Measurements from ENCODE around the gene CST8. TPM values are rescaled to one million over a fixed set of nuclear protein-coding genes. Genes with fewer than 3 reads are reported as not detected.
"Not testable (repeated sequence)": the region's sequence is repeated elsewhere in the genome, so short reads cannot be mapped to it uniquely, and the experiment has no call there.

CST8 gene
- total RNA-seq, 4 donors from 2014 or later: not detected

- 5 to 50% methylated on average over 2 of the region's 3 CpGs for WGBS, 2 donors (ENCODE audit: low coverage in 1 of 2)
- Histone ChIP-seq H3K4me3 (no peak overlapping the region), H3K4me1 (no peaks in the 10 kb centered on the region), H3K27me3 (peaks cover 20% of the 10 kb centered on the region), H3K9me3 (peaks cover 0 to 6% (median 0%) of the 10 kb centered on the region in 3 donors), H3K27ac (no peak overlapping the region), H3K36me3 (no peaks in the 10 kb centered on the region)
- TF ChIP-seq POLR2A (IDR thresholded peaks at IDR 0.05): no peak
- no peak for TF ChIP-seq CTCF (IDR thresholded peaks at IDR 0.05)
- TF ChIP-seq EP300 (IDR thresholded peaks at IDR 0.05): no peak
- TF ChIP-seq POLR2AphosphoS5 (IDR thresholded peaks at IDR 0.05): no peak
- ATAC-seq: no peak
Observed at GRCh38 chr20:23456409-23456808, 34.5 kb upstream of the CST8 start.

DNA sequence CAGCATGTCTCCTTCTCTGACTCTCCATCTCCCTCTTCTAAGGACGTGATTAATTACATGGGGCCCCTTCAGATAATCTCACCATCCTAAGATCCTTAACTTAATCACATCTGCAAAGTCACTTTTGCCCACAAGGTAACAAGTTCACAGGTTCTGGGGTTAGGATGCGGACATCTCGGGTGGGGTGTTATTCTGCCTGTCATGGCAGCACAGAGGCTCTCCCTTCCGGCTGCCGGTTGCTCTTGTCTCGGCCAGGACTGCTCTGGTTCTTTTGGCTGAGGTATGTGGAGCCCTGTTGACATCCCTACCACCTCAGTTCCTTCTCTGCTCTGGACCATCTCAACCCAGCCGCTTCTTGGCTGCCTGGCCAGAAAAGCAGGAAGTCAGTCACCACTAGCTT is 34.0 kb upstream of the CST8 start:
- ATAC-seq: no peak
- WGBS, 2 donors (ENCODE audit: low coverage in 1 of 2): 87 to 88% methylated on average over 6 to 7 of the region's 7 CpGs
- Histone ChIP-seq H3K27ac (no peak overlapping the region), H3K4me1 (no peaks in the 10 kb centered on the region), H3K9me3 (peaks cover 0 to 6% (median 0%) of the 10 kb centered on the region in 3 donors), H3K36me3 (no peaks in the 10 kb centered on the region), H3K27me3 (peaks cover 20% of the 10 kb centered on the region), H3K4me3 (no peak overlapping the region)
- TF ChIP-seq CTCF (IDR thresholded peaks at IDR 0.05) (no peak), POLR2A (IDR thresholded peaks at IDR 0.05) (no peak), POLR2AphosphoS5 (IDR thresholded peaks at IDR 0.05) (no peak)

DNA sequence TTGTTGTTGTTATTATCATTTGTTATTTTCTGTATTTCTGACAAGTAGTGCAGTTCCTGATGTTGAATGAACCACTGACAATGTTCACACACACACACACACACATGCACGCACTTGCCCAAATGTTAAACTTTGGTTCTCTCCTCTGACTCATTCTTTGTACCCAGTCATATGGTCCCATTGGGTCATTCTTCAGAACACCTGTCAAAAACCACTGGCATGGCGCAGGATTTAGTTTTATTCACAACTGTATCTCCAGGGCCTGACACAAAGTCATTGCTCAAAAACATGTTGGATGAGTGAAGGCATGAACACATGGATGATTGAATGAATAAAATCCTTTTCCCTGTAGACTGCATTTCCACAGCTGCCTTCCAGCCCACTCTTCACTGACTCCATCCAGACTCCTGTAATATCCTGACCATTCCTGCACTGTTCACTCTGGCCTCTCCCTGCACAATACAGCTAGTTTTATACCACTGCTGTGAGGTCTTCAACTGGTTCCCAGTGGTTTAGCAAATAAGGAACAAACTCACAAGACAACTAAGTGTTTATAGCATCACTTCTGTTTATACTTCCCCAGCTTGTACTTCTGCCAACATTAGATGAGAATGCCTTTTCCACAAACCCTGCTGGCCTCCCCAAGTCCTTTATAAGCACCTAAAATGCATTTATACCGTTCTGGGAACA is 31.3 kb upstream of the CST8 start:
- no peak for ATAC-seq
- Histone ChIP-seq H3K36me3 (no peaks in the 10 kb centered on the region), H3K27me3 (peaks cover 2% of the 10 kb centered on the region), H3K9me3 (peaks cover 0 to 10% (median 0%) of the 10 kb centered on the region in 3 donors), H3K4me1 (no peaks in the 10 kb centered on the region), H3K27ac (no peak overlapping the region), H3K4me3 (no peak overlapping the region)
- TF ChIP-seq POLR2AphosphoS5 (IDR thresholded peaks at IDR 0.05) (no peak), CTCF (IDR thresholded peaks at IDR 0.05) (no peak), POLR2A (IDR thresholded peaks at IDR 0.05) (no peak), EP300 (IDR thresholded peaks at IDR 0.05) (no peak)
- 82 to 83% methylated on average over 2 to 3 of the region's 3 CpGs for WGBS, 2 donors (ENCODE audit: low coverage in 1 of 2)

- H3K4me1 ChIP-seq: no peaks in the 10 kb centered on the region
- no peak overlapping the region for H3K27ac ChIP-seq
- WGBS, 2 donors (ENCODE audit: low coverage in 1 of 2): 0 to 91% methylated on average over 1 of the region's 1 CpG
- H3K4me3 ChIP-seq: no peak overlapping the region
- no peaks in the 10 kb centered on the region for H3K27me3 ChIP-seq
- TF ChIP-seq EP300 (IDR thresholded peaks at IDR 0.05): no peak
- TF ChIP-seq POLR2A (IDR thresholded peaks at IDR 0.05): no peak
- TF ChIP-seq POLR2AphosphoS5 (IDR thresholded peaks at IDR 0.05): no peak
- no peak for TF ChIP-seq CTCF (IDR thresholded peaks at IDR 0.05)
- no peak for ATAC-seq
- no peaks in the 10 kb centered on the region for H3K36me3 ChIP-seq
- H3K9me3 ChIP-seq: peaks cover 0 to 21% (median 0%) of the 10 kb centered on the region in 3 donors
Observed at GRCh38 chr20:23461180-23461579, 29.7 kb upstream of the CST8 start.

DNA sequence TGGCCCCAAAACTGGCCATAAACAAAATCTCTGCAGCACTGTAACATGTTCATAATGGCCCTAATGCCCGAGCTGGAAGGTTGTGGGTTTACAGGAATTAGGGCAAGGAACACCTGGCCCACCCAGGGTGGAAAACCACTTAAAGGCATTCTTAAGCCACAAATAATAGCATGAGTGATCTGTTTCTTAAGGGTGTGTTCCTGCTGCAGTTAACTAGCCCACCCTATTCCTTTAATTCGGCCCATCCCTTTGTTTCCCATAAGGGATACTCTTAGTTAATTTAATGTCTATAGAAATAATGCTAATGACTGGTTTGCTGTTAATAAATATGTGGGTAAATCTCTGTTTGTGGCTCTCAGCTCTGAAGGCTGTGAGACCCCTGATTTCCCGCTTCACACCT is 24.0 kb upstream of the CST8 start:
- 94 to 100% methylated on average over 2 of the region's 3 CpGs for WGBS, 2 donors (ENCODE audit: low coverage in 1 of 2)
- not testable (repeated sequence) for H3K4me3 ChIP-seq, H3K4me1 ChIP-seq, ATAC-seq, H3K36me3 ChIP-seq, H3K27ac ChIP-seq, H3K27me3 ChIP-seq
- peaks cover 0 to 38% (median 2%) of the 10 kb centered on the region in 3 donors for H3K9me3 ChIP-seq

- H3K4me3 ChIP-seq, H3K9me3 ChIP-seq, H3K36me3 ChIP-seq, ATAC-seq, H3K27me3 ChIP-seq, H3K27ac ChIP-seq, H3K4me1 ChIP-seq: not testable (repeated sequence)
- WGBS, 2 donors (ENCODE audit: low coverage in 1 of 2): 81 to 93% methylated on average over 2 to 4 of the region's 5 CpGs
Observed at GRCh38 chr20:23472306-23472705, 18.6 kb upstream of the CST8 start.

DNA sequence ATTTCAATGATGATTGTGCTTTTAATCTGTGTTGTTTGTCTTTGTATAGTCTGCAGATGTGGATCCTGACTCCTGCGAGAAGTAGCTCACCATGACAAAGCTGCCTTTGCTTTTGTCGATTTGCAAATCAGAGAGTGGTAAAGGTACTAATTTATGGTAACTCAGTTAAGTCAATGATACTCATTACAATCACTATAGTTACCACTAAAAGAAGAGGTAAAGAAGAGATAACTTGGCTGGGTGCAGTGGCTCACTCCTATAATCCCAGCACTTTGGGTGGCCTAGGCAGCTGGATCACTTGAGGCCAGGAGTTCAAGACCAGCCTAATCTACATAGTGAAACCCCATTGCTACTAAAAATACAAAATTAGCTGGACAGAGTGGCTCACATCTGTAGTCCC is 17.6 kb upstream of the CST8 start:
- not testable (repeated sequence) for H3K9me3 ChIP-seq, H3K4me3 ChIP-seq, H3K27ac ChIP-seq, H3K27me3 ChIP-seq, H3K4me1 ChIP-seq, ATAC-seq, H3K36me3 ChIP-seq
- WGBS, 2 donors (ENCODE audit: low coverage in 1 of 2): 22 to 33% methylated on average over 2 of the region's 2 CpGs
